HG02885 (cell line): Measurements from ENCODE around the gene MRPL28.
"Not testable (repeated sequence)": the region's sequence is repeated elsewhere in the genome, so short reads cannot be mapped to it uniquely, and the experiment has no call there.

Source experiments
- ATAC-seq: cut with Tn5 transposase; IDR thresholded peaks from one replicate; pipeline ENCODE4 v1.9.1; 2021; ENCODE audit warnings: mild to moderate bottlenecking; ENCODE audit not compliant: unreplicated experiment, poor library complexity

Gene MRPL28

DNA sequence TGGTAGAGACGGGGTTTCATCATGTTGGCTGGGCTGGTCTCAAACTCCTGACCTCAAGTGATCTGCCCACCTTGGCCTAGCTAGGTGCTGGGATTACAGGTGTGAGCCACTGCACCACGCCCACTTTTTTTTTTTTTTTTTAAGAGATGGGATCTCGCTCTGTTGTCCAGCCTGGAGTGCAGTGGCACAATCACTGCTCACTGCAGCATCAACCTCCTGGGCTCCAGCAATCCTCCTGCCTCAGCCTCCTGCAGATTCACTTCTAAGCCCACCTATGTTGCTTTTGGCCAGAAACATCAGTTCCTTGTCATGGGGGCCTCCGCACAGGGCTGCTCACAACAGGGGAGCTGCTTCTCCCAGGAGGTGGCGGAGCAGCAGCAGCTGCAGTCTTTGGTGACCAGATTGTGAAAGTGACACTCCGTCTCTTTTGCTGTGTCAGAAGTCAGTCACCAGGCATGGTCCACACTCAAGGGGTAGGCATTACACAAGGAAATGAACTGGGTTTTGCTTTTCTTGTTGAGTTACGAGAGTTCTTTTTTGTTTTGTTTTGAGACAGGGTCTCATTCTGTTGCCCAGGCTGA is 22.2 kb upstream of the MRPL28 start:
- no peak for ATAC-seq

DNA sequence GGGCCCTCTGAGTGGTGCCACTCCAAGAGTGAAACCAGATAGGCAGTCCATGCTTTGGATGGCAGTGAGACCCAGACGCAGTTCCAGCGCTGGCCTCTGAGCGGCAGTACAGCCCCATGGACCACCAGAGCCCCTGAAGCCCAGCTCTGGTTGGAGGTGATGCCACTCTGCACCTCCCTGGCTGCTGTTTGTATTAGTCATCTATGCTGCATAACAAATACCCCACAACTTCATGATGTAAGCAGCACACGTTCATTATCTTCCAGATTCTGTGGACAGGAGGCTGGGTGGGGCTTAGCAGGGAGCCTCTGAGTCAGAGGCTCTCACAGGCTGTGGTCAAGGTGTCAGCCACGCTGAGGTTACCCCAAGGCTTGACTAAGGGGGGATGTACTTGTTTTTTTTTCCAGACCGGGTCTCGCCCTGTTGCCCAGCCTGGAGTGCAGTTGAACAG is 21.6 kb upstream of the MRPL28 start:
- no peak for ATAC-seq

DNA sequence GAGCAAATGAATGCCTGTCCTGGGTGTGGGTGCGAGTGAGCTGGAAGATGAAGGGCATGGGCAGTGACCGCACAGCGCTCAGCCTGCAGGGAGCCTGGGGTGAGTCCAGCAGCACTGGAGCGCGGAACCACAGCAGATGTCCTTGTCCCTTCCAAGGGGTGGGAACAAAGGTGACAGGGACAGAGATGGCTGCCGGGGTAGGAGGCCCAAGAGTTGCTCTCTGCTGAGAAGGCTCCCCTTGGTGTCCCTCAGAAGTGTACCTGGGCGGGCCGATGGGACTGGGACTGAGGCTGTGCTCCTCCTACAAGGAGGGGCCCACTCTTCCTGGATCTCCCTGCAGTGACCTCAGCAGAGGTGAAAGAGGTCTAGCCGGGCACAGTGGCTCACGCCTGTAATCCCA is 19.0 kb upstream of the MRPL28 start:
- ATAC-seq, result no peak

DNA sequence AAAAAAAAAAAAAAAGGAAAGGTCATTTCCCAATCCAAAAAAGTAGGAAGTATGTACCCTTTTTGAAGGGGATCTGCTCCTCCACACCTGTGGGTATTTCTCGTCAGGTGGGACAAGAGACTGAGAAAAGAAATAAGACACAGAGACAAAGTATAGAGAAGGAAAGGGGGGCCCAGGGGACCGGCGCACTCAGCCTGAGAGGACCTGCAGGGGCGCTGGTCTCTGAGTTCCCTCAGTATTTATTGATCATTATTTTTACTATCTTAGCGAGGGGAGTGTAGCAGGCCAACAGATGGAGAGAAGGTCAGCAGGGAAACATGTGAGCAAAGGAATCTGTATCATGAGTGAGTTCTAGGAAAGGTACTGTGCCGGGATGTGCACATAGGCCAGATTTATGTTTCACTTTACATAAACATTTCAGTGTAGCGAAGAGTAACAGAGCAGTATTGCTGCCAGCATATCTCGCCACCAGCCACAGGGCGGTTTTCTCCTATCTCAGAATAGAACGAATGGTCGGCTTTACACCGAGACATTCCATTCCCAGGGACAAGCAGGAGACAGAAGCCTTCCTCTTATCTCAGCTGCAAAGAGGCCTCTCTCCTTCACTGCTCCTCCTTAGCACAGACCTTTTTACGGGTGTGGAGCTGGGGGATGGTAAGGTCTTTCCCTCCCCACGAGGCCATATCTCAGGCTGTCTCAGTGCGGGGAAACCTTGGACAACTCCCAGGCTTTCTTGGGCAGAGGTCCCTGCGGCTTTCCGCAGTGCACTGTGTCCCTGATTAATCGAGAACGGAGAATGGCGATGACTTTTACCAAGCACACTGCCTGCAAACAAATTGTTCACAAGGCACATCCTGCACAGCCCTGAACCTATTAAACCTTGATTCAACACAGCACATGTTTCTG is 17.7 kb upstream of the MRPL28 start:
- not testable (repeated sequence) for ATAC-seq

DNA sequence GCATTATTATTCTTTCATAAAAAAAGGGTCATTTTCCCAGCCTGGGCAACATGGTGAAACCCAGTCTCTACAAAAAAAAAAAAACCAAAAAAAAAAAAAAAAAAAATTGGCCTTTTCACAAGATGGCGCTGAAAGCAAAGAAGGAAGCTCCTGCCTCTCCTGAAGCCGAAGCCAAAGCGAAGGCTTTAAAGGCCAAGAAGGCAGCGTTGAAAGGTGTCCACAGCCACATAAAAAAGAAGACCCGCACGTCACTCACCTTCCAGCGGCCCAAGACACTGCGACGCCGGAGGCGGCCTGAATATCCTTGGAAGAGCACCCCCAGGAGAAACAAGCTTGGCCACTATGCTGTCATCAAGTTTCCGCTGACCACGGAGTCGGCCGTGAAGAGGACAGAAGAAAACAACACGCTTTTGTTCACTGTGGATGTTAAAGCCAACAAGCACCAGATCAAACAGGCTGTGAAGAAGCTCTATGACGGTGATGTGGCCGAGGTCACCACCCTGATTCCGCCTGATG is 16.4 kb upstream of the MRPL28 start:
- no peak for ATAC-seq

DNA sequence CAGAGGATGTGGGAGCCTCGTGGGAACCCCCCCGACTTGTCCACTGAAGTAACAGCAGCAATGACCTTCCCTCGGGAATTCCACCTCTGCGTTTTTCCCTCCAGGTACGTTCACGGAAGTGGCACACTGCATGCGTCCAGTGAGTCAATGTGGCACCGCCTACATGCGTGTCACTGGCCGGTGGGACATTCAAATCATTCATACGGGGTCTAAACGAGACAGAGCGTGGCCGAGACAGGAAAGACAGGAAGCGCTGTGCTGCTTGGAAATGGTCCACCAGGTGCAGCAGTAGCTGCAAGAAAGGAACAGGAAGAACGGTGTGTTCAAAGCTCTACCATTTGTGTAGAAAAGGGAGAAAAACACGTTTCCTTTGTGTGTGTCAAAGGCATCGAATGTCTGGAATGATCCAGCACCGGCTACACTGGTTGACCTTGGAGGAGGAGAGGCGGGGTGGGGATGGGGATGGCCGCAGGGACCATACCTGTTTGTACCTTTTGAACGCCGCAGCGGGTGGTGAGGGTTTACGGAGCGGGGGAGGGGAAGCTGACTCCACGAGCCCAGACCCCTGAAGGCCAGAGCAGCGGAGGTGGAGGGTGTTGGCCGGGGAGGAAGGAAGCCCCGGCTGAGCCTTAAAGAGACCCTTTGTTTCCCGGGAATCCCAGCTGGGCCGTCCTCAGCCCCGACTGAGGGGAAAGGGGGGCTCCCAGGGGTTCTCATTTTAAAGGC is 13.2 kb upstream of the MRPL28 start:
- no peak for ATAC-seq

DNA sequence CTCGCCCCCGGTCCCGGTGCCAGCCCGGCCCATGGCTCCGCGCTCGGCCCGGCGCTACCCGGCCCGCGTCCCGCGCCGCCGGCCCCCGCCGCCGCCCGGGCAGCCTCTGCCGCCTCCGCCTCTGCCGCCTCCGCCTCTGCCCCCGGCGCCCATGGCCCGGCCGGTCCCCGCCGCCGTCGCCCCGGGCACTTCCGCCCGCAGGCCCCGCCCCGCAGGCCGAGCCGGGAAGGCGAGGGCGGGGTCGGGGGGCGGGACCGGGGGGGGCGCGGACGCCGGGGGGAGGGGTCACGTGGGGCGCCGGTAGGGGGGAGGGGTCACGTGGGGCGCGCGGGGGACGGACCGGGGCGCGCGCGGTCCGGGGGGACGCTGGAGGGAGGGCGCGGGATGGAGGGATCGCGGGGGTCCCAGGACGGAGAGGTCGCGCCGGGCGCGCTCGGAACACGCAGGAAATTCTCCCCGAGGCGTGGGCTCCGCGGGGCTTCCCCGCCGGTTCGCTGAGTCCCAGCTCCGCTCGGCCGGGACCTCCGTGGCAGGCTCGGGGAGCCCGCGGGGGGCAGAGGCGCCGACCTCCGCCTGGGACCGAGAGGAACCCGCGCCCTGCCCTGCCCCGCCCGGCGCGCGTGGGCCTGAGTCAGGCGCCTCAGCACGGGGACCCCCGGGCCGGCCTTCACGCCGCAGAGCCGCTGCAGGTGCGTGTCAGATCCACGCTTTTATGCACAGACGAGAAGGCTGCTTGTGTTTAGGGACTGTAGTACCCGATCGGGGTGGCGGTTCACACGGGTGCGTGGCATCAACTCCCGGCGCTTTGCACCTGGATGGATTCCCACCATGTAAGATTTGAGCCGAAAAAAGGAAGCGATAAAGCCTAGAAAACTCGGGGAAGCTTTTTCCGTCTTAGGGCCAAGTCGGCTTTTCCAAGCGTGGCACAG is 11.7 kb upstream of the MRPL28 start, which contains the start of gene PGAP6:
PGAP6 (minus strand) TSS at position 190 of the 929 bp plus-strand sequence; CDS start at position 33, 157 bp downstream.
- peak; percentile 69 for ATAC-seq

DNA sequence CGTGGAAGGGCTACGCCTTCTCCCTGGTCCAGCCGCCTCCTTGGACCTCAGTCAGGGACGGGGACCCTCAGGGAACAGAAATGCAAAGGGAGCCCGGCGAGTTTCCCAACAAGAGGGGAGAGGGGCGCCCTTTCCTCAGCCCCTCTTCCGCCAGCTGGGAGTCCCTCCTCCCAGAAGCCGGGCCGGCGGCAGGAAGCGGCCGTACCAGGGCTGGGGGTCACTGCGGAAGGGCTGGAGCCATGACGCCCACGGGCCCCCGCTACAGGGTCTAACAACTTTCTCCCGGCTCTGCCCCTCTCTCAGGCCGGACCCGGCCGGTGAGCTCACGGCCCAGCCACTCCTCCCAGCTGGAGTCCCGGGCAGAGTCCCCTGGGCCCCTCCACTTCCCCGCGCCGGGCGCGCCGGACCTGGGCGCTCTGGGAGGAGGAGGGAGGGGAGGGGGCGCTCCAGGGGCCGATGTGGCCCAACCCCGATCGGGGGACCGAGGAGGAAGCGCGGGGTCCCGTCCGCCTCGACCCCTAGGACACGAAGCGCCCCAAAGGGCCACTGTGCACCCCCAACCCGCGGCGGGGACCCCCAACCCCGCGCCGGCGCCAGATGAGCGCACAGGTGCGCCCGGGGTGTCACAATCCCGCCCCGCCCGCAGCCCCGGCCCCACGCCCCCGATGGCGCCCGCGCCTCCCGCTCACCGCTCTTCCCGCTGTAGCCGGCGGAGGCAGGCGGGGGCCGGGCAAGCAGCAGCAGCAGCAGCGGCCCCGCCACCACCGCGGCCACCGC is 10.9 kb upstream of the MRPL28 start:
- ATAC-seq, result peak; percentile 31

DNA sequence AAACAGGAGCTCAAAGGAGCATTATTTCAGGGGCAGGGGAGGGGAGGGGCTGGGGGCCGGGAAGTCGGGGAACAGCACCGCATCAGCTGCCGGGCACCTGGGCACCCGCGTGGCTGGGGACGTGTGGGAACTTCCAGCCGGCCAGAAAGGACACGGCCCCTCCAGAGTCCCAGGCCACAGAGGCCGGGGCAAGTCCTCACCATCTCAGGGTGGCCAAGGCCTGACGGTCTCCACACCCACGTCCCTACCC is 10.3 kb upstream of the MRPL28 start:
- no peak for ATAC-seq

DNA sequence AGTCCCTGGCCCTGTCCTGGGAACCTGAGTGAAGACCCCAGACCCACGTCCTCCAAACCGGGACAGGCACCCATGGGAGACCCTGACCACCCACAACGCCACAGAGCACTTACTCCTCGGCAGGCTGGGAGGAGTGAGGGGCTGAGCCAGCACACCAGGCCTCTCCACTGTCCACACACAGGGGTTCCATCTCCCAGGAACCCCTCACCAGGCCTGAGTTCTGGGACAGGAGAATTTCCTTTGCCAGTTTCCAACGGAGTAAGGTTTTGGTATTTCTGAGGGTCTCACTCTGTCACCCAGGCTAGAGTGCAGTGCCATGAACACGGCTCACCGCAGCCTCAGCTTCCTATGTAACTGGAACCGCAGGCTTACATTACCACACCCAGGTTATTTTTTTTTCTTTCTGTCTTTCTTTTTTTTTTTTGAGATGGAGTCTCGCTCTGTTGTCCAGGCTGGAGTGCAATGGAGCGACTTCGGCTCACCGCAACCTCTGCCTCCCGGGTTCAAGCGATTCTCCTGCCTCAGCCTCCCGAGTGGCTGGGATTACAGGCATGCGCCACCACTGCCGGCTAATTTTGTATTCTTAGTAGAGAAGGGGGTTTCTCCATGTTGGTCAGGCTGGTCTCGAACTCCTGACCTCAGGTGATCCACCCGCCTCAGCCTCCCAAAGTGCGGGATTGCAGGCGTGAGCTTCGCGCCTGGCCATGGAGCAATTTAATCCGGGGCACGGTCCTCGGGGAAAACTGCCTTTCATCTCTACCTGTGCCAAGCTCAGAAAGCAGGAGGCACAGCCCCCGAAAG is 9.8 kb upstream of the MRPL28 start:
- ATAC-seq, result no peak

DNA sequence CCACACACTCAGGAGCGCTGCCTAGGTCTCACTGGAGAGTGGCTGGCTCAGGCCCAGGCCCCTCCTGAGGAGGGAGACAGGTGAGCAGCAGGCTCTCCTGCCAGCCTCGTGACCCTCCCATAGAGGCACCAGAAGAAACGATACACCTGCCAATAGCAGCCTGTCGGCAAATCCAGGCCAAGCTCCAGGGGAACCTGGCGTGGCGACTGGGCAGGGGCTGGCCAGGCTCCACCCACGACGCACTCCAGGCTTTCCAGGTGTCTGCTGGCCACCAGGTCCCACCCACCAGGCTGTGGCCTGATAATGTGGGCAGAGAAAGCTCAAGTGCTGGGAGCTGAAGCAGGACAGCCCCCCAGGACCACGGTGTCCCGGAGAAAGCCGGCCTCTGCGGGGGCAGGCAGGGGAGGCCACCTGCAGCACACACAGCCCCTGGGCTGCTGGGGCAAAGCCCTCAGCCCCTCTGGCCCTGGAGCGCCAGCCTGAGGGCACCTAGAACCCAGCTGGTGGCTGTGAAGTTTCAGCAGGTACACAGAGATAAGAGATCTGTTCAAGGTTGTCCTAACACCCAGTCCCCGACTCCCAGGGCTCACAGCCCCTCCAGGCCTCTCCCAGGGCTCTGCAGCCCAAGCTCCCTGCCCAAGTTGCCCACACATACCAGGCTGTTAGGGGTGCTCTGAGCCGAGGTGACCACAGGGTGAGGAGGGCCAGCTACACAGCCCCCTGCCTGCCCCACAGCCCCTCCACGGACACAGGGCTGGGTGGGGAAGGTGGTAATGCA is 9.0 kb upstream of the MRPL28 start:
- ATAC-seq, result no peak

DNA sequence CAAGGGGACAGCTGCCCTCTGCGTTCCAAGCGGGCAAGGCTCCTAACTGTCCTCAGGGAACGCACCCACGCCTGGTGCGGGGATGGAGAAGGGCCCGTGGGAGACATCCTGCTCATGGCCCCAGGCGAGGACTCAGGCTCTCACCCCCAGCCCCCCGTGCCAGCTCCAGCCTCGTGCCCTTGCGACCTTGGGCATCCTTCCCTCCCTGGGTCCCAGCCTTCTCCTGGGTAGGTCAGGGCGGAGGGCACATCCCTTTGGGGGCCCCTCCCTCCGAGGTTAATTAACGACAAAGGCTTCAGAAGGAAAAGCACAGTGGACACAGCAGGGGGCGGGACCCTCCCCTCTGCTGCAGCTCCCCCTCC is 8.5 kb upstream of the MRPL28 start:
- no peak for ATAC-seq

DNA sequence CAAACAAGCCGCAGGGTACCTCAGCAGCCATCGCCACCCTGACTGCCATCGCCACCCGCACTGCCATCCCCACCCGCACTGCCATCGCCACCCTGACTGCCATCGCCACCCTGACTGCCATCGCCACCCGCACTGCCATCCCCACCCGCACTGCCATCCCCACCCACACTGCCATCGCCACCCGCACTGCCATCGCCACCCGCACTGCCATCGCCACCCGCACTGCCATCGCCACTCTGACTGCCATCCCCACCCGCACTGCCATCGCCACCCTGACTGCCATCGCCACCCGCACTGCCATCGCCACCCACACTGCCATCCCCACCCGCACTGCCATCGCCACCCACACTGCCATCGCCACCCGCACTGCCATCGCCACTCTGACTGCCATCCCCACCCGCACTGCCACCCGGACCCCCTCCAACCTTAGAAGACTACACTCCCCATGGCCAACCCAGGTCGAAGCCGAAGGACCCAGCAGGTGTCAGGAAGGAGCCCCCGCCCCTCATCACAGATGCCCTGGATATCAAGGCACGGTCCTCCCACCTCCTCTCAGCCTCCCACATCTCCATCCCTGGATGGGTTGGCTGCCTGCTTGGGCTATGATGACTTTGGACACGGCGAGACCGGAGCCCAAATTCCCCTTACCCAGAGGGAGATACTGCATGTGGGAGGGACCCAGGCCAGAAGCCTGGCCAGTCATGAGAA is 7.9 kb upstream of the MRPL28 start:
- not testable (repeated sequence) for ATAC-seq

DNA sequence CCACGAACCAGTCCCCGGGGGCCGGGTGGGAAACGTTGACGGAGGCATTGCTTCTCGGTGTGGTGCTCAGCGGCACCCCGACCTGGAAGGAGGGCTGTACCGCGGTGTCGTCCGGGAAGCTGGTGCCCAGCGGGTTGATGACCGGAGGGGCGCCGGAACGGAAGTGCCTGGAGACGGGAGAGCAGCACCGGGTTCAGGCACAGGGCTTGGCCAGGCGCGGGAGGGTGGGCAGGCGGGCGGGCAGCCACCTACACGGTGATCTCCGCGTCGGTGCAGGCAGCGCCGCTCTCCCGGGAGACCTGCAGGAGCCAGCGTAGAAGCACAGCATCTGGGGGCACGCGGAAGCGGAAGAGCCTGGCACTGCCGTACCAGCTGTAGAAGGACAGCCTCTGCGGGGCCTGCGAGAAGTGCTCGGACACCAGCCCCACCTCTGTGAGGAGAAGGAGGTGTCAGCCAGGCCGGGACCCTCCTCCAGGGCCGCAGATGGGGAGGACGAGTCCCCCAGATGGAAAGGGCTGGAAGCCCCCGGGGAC is 7.1 kb upstream of the MRPL28 start:
- no peak for ATAC-seq

DNA sequence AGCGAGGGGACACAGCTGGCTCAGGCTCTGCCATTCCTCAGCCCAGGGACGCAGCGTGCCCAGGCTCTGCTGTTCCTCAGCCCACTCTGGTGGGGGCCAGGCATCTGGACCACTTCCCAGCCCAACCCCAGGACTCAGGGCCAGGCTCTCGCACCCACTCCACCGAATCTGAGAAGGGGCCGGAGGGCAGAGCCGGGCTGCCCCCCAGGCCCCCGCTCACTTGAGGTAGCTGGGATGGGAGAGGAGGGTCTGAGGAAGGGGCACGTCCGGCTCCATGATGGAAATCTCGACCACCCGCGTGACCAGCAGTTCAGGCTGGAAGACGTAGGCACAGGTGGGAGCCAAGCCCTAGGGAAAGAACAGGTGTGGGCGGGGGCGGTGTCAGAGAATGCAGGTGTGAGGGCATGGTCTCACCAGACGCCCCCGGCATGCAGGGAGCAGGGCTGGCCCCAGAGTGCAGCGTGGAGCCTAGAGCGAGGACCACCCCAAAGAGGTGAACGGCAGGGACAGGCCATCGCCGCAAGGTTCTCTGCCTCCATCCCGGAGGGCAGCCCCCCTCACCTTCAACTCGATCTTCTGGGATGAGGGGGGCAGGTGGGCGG is 6.6 kb upstream of the MRPL28 start:
- ATAC-seq, result no peak

DNA sequence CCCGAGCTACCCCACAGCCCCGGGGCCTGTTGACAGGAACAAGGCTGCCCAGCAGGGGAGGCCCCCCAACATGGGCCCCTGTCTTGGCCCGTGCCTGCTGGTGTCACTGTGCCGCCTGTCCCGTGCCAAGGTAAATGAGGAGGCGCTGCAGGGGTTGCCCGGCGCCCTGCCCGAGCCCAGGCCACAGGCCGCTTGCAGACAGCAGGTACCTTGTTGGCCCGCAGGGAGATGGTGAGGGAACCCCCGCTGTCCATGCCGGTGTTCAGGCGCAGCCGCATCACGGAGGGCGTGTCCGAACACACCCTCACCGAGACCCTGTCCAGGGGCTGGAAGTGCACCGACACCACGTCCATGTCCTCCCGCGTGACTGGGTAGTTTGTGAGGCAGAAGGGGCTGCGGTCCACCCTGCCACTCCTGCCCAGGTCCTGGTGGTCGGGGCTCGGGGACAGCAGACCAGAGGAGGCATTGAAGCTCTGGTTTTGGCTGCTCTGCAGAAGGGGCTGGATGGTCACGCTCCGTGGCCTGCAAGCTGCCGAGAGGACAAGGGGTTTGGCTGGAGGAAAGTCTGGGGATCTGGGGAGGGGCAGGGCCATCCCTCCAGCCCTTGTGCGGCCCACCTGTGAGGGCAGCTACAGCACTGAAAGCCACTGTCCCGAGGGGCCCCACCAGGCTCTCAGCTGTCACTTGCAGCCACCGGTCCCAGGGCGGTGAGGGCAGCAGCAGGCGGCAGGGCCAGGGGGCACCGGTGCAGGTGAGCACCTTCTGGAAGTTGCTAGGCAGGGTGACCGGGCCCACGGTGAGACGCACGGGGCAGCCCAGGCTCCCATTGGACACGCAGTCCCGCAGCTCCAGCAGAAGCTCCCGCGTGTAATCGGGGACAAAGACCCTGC is 5.8 kb upstream of the MRPL28 start:
- no peak for ATAC-seq
